MM.1S (cell line): ENCODE measurements around the gene PRG2.

Experiments
- DNase-seq: peaks from one replicate; pipeline ENCODE4 v3.0.0-alpha.2; 2015
- H2AFZ ChIP-seq: fragments of 300-600 bp; sonication (generic); 2 replicates; pipeline ENCODE4 v1.6.0; 2016; ENCODE audit warnings: antibody characterized with exemption, low read length
- H3F3A ChIP-seq: fragments of 300-600 bp; sonication (generic); 2 replicates; pipeline ENCODE4 v1.6.1; 2016; ENCODE audit warnings: mild to moderate bottlenecking, antibody characterized with exemption, low read length, moderate library complexity, mixed read lengths; ENCODE audit not compliant: insufficient read depth
- H3K27ac ChIP-seq: fragments of 300-600 bp; sonication (generic); 2 replicates; pipeline ENCODE4 v1.5.1; 2016; ENCODE audit warnings: mild to moderate bottlenecking, low read length
- H3K27me3 ChIP-seq: fragments of 300-600 bp; sonication (generic); replicated peaks from 2 replicates; pipeline ENCODE4 v1.6.0; 2016; ENCODE audit warnings: low read length; ENCODE audit not compliant: insufficient read depth
- H3K36me3 ChIP-seq: fragments of 300-600 bp; sonication (generic); replicated peaks from 2 replicates; pipeline ENCODE4 v1.6.1; 2016; ENCODE audit warnings: mild to moderate bottlenecking, low read length, mixed read lengths; ENCODE audit not compliant: insufficient read depth
- H3K4me1 ChIP-seq: fragments of 300-600 bp; sonication (generic); 2 replicates; pipeline ENCODE4 v1.6.1; 2016; ENCODE audit warnings: low read length, mixed read lengths
- H3K4me2 ChIP-seq: fragments of 300-600 bp; sonication (generic); 2 replicates; pipeline ENCODE4 v1.6.0; 2016; ENCODE audit warnings: low read depth, low read length
- H3K4me3 ChIP-seq: fragments of 300-600 bp; sonication (generic); 2 replicates; pipeline ENCODE4 v1.5.1; 2016; ENCODE audit warnings: low read length, mixed read lengths
- H3K79me2 ChIP-seq: fragments of 300-600 bp; sonication (generic); 2 replicates; pipeline ENCODE4 v1.6.1; 2016; ENCODE audit warnings: mixed run types, low read length, mixed read lengths
- H3K9ac ChIP-seq: fragments of 300-600 bp; sonication (generic); 2 replicates; pipeline ENCODE4 v1.6.1; 2016; ENCODE audit warnings: low read length, mixed read lengths
- H3K9me2 ChIP-seq: fragments of 300-600 bp; sonication (generic); replicated peaks from 2 replicates; pipeline ENCODE4 v1.6.1; 2016; ENCODE audit warnings: mild to moderate bottlenecking, low read length, mixed read lengths; ENCODE audit not compliant: insufficient read depth
- H3K9me3 ChIP-seq: fragments of 300-600 bp; sonication (generic); replicated peaks from 2 replicates; pipeline ENCODE4 v1.6.1; 2016; ENCODE audit warnings: mild to moderate bottlenecking, low read length, mixed read lengths; ENCODE audit not compliant: insufficient read depth
- H4K20me1 ChIP-seq: fragments of 300-600 bp; sonication (generic); 2 replicates; pipeline ENCODE4 v1.6.1; 2016; ENCODE audit warnings: mild to moderate bottlenecking, low read length, moderate library complexity, mixed read lengths; ENCODE audit not compliant: insufficient read depth
- EZH2 ChIP-seq: fragments of 300-600 bp; sonication (generic); optimal IDR thresholded peaks from 2 replicates; pipeline ENCODE3; 2017; ENCODE audit warnings: low read depth, mild to moderate bottlenecking, antibody characterized with exemption, low read length, mixed read lengths
- EZH2phosphoT487 ChIP-seq: fragments of 300-600 bp; sonication (generic); IDR thresholded peaks from 2 replicates; pipeline ENCODE4 v1.6.1; 2018; ENCODE audit warnings: antibody characterized with exemption, low read length
- TF ChIP-seq, protein P1 (sequence below): fragments of 300-600 bp; sonication (generic); IDR thresholded peaks from 2 replicates; pipeline ENCODE4 v1.5.1; 2016; ENCODE audit warnings: antibody characterized with exemption, low read length, mixed read lengths

PRG2 gene

GRCh38 chr11:57407010-57407920 lies 16.8 kb upstream of the PRG2 start:
- Histone ChIP-seq H3F3A (no peaks in the 10 kb centered on the region), H3K9me2 (no peaks in the 10 kb centered on the region), H3K79me2 (no peaks in the 10 kb centered on the region), H3K4me2 (no peak overlapping the region), H3K27ac (no peak overlapping the region), H3K9ac (no peak overlapping the region), H3K9me3 (no peaks in the 10 kb centered on the region), H4K20me1 (no peaks in the 10 kb centered on the region), H3K4me1 (no peaks in the 10 kb centered on the region), H3K27me3 (no peaks in the 10 kb centered on the region), H2AFZ (no peak overlapping the region), H3K36me3 (no peaks in the 10 kb centered on the region), H3K4me3 (no peak overlapping the region)
- DNase-seq: no peak
- TF ChIP-seq EZH2phosphoT487 (no peak), EZH2 (no peak)
- TF ChIP-seq, protein P1, sequence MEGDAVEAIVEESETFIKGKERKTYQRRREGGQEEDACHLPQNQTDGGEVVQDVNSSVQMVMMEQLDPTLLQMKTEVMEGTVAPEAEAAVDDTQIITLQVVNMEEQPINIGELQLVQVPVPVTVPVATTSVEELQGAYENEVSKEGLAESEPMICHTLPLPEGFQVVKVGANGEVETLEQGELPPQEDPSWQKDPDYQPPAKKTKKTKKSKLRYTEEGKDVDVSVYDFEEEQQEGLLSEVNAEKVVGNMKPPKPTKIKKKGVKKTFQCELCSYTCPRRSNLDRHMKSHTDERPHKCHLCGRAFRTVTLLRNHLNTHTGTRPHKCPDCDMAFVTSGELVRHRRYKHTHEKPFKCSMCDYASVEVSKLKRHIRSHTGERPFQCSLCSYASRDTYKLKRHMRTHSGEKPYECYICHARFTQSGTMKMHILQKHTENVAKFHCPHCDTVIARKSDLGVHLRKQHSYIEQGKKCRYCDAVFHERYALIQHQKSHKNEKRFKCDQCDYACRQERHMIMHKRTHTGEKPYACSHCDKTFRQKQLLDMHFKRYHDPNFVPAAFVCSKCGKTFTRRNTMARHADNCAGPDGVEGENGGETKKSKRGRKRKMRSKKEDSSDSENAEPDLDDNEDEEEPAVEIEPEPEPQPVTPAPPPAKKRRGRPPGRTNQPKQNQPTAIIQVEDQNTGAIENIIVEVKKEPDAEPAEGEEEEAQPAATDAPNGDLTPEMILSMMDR: no peak

DNA sequence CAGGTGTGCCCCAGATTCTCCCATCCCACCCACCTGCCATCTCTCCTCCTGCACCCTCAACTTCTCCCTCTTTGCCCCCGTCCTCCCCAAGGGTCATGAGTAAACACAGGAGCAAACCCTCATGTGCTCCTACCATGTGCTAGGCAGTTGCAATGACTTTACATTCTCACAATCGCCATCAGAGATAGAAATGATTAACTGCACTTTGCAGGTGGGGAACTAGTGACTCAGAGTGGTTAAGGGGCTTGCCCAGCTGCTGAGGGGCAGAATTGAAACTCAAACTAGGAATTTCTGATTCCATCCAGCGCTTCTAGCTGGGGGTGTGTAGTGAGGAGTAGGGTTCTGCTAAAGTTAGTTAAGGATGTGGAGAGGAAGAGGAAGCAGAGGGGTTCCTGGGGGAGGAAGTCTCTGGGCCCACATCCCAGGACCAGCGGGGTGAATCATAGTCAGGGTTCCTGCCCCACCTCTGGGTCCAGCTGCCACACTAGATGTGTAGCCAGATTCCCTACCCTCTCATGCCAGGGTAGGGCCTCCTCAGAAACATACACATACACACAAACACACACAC lies 16.0 kb upstream of the PRG2 start:
- Histone ChIP-seq H3K9me3 (no peaks in the 10 kb centered on the region), H4K20me1 (no peaks in the 10 kb centered on the region), H3K27me3 (no peaks in the 10 kb centered on the region), H3K79me2 (no peaks in the 10 kb centered on the region), H2AFZ (no peak overlapping the region), H3K4me1 (no peaks in the 10 kb centered on the region), H3K27ac (no peak overlapping the region), H3K4me3 (no peak overlapping the region), H3F3A (no peaks in the 10 kb centered on the region), H3K4me2 (no peak overlapping the region), H3K36me3 (no peaks in the 10 kb centered on the region), H3K9ac (no peak overlapping the region), H3K9me2 (no peaks in the 10 kb centered on the region)
- TF ChIP-seq, protein P1: no peak
- TF ChIP-seq EZH2 (no peak), EZH2phosphoT487 (no peak)
- no peak for DNase-seq

DNA sequence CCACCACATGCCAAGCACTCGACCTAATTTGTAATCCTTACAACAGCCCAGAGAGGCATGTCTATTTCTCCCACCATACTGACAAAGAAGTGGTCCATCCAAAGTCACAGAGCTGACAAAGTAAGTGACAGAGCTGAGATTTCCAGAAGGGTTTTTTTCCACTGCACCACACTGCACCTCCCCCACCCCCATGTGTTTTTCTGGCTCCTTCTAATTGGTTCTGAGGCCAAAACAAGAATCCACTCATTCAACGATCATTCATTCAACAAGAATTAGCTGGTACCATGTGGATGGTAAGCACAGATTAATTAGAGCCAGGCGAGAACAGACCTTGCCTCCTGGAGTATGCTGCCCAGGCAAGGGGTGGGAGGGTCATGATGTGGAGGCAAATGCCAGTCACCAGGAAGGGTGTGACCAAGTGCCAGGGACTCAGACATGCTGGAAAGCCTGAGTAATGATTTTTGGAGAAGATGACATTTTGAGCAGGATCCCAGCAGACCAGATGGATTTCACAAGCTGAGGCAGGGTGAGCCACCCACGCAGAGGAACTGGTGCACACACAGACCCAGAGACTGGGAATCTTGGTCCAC lies 14.9 kb upstream of the PRG2 start:
- Histone ChIP-seq H3K9ac (no peak overlapping the region), H3F3A (no peaks in the 10 kb centered on the region), H3K27me3 (no peaks in the 10 kb centered on the region), H3K79me2 (no peaks in the 10 kb centered on the region), H3K36me3 (no peaks in the 10 kb centered on the region), H3K27ac (no peak overlapping the region), H3K4me2 (no peak overlapping the region), H3K9me3 (no peaks in the 10 kb centered on the region), H2AFZ (no peak overlapping the region), H4K20me1 (no peaks in the 10 kb centered on the region), H3K4me3 (no peak overlapping the region), H3K9me2 (no peaks in the 10 kb centered on the region), H3K4me1 (no peaks in the 10 kb centered on the region)
- TF ChIP-seq EZH2 (no peak), EZH2phosphoT487 (no peak)
- TF ChIP-seq, protein P1: no peak
- no peak for DNase-seq
